Loucy (cell line): ENCODE measurements around the gene CECR2.

Source experiments
- H2AFZ ChIP-seq: fragments of 200-600 bp; sonication (generic); 2 replicates; pipeline ENCODE4 v1.6.0; 2016; ENCODE audit warnings: antibody characterized with exemption, mild to moderate bottlenecking, low read length, moderate library complexity
- H3F3A ChIP-seq: fragments of 200-600 bp; 2 replicates; pipeline ENCODE4 v1.6.0; 2016; ENCODE audit warnings: antibody characterized with exemption, low read depth, mild to moderate bottlenecking
- H3K27me3 ChIP-seq: fragments of 200-600 bp; sonication (generic); 2 replicates; pipeline ENCODE4 v1.6.1; 2014; ENCODE audit warnings: low read length, mild to moderate bottlenecking; ENCODE audit not compliant: insufficient read depth, poor library complexity, severe bottlenecking
- H3K36me3 ChIP-seq: fragments of 200-600 bp; sonication (generic); 2 replicates; pipeline ENCODE4 v1.6.1; 2016; ENCODE audit warnings: low read length; ENCODE audit not compliant: insufficient read depth
- H3K4me1 ChIP-seq: fragments of 200-600 bp; sonication (generic); 2 replicates; pipeline ENCODE4 v1.5.1; 2014; ENCODE audit warnings: low read length, mild to moderate bottlenecking; ENCODE audit not compliant: insufficient read depth, poor library complexity, severe bottlenecking
- H3K4me2 ChIP-seq: fragments of 200-600 bp; sonication (generic); 2 replicates; pipeline ENCODE4 v1.6.0; 2014; ENCODE audit warnings: antibody characterized with exemption, low read length, low read depth, mild to moderate bottlenecking; ENCODE audit not compliant: poor library complexity, severe bottlenecking
- H3K4me3 ChIP-seq: fragments of 200-600 bp; sonication (generic); 2 replicates; pipeline ENCODE4 v1.5.1; 2014; ENCODE audit warnings: low read length, mild to moderate bottlenecking, mixed read lengths; ENCODE audit not compliant: poor library complexity, severe bottlenecking
- H3K79me2 ChIP-seq: fragments of 200-600 bp; sonication (generic); 2 replicates; pipeline ENCODE4 v1.6.1; 2014; ENCODE audit warnings: low read length; ENCODE audit not compliant: insufficient read depth
- H3K9ac ChIP-seq: fragments of 200-600 bp; sonication (generic); 2 replicates; pipeline ENCODE4 v1.6.0; 2014; ENCODE audit warnings: mild to moderate bottlenecking, low read depth, low read length, moderate library complexity; ENCODE audit not compliant: poor library complexity, severe bottlenecking
- H3K9me2 ChIP-seq: fragments of 200-600 bp; sonication (generic); replicated peaks from 2 replicates; pipeline ENCODE4 v1.6.1; 2016; ENCODE audit warnings: low read depth, low read length, mixed read lengths
- H3K9me3 ChIP-seq: fragments of 200-600 bp; sonication (generic); 2 replicates; pipeline ENCODE4 v1.6.1; 2014; ENCODE audit warnings: mild to moderate bottlenecking, antibody characterized with exemption, low read length, low read depth; ENCODE audit not compliant: insufficient read depth
- H4K20me1 ChIP-seq: fragments of 200-600 bp; sonication (generic); 2 replicates; pipeline ENCODE4 v1.6.0; 2014; ENCODE audit warnings: antibody characterized with exemption, low read length, mild to moderate bottlenecking; ENCODE audit not compliant: insufficient read depth, poor library complexity, severe bottlenecking
- EZH2phosphoT487 ChIP-seq: fragments of 200-600 bp; IDR thresholded peaks from 2 replicates; pipeline ENCODE4 v1.6.1; 2018; ENCODE audit warnings: antibody characterized with exemption, mild to moderate bottlenecking, moderate library complexity, borderline replicate concordance
- TF ChIP-seq, protein P1 (sequence below): fragments of 200-600 bp; sonication (generic); conservative IDR thresholded peaks from 2 replicates; pipeline ENCODE4 v1.5.1; 2014; ENCODE audit warnings: mild to moderate bottlenecking, antibody characterized with exemption, low read length

CECR2 gene

DNA sequence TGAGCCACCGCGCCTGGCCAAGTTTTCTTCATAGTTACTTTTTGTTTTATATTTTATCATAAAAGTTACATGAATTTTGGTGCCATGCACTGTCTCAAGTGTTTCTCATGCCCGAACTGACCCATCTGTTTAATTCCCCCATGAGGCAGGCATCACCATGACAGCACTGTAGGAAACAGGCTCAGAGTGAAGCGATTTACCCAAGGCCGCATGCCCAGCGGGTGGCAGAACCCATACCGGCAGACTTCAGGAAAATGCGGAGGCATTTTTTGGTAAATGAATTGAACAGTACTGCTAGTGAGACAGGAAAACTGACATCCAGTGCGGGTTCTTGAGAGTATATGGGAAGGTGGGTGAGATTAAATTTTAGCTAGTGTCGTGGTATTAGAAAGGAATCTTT is 19.0 kb downstream of the CECR2 start:
- Histone ChIP-seq H3K4me3 (no peak overlapping the region), H3F3A (no peaks in the 10 kb centered on the region), H3K9me3 (no peaks in the 10 kb centered on the region; the same call in 1 of the 2 replicates), H3K27me3 (no peaks in the 10 kb centered on the region), H3K4me1 (no peaks in the 10 kb centered on the region), H3K36me3 (no peaks in the 10 kb centered on the region), H2AFZ (no peak overlapping the region), H3K79me2 (no peaks in the 10 kb centered on the region), H3K9me2 (no peaks in the 10 kb centered on the region), H4K20me1 (no peaks in the 10 kb centered on the region), H3K9ac (no peak overlapping the region), H3K4me2 (no peak overlapping the region)
- TF ChIP-seq, protein P1, sequence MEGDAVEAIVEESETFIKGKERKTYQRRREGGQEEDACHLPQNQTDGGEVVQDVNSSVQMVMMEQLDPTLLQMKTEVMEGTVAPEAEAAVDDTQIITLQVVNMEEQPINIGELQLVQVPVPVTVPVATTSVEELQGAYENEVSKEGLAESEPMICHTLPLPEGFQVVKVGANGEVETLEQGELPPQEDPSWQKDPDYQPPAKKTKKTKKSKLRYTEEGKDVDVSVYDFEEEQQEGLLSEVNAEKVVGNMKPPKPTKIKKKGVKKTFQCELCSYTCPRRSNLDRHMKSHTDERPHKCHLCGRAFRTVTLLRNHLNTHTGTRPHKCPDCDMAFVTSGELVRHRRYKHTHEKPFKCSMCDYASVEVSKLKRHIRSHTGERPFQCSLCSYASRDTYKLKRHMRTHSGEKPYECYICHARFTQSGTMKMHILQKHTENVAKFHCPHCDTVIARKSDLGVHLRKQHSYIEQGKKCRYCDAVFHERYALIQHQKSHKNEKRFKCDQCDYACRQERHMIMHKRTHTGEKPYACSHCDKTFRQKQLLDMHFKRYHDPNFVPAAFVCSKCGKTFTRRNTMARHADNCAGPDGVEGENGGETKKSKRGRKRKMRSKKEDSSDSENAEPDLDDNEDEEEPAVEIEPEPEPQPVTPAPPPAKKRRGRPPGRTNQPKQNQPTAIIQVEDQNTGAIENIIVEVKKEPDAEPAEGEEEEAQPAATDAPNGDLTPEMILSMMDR, result no peak
- no peak for TF ChIP-seq EZH2phosphoT487

DNA sequence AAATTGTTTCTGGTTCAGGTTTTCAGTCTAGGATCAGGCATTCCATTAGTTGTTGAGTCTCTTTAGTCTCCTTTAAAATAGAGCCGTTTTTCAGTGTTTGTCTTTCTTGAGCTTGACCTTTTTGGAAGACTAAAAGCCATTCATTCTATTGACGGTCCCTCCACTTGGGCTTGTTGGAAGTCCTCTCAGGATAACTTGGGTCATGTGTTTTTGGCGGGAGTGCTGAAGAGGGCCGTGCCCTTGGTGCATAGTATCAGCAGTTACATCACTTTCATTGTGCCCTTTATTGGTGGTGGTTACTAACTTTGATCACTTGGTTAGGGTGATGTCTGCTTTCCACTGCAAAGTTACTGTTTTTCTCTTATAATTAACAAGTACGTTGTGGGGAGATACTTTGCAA is 20.8 kb downstream of the CECR2 start:
- Histone ChIP-seq H3K27me3 (no peaks in the 10 kb centered on the region), H3F3A (no peaks in the 10 kb centered on the region), H4K20me1 (no peaks in the 10 kb centered on the region), H3K36me3 (no peaks in the 10 kb centered on the region), H3K9me2 (no peaks in the 10 kb centered on the region), H2AFZ (no peak overlapping the region), H3K4me2 (no peak overlapping the region), H3K9ac (no peak overlapping the region), H3K79me2 (no peaks in the 10 kb centered on the region), H3K9me3 (no peaks in the 10 kb centered on the region), H3K4me1 (no peaks in the 10 kb centered on the region), H3K4me3 (no peak overlapping the region)
- TF ChIP-seq, protein P1, result no peak
- TF ChIP-seq EZH2phosphoT487, result no peak

DNA sequence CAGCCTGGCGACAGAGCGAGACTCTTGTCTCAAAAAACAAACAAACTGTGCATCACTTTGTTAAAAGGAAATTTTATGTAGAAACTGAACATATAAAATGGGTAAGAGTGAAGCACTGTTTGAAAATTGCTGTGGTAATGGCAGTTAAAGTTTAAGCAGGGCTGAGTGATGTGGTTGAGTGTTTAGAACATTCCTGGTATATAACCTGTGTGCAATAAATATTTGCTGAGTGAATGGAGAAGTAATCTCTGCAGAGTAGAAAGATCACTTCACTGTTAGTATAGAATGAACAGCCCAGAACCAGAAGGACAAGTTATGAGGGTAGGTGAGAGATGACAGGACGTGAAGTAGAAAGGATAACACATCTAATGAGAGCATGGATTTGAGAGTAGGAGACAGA is 27.3 kb downstream of the CECR2 start:
- Histone ChIP-seq H3K27me3 (no peaks in the 10 kb centered on the region), H3K9ac (no peak overlapping the region), H3K4me1 (no peaks in the 10 kb centered on the region), H2AFZ (no peak overlapping the region), H3K9me3 (no peaks in the 10 kb centered on the region), H3K9me2 (no peaks in the 10 kb centered on the region), H3F3A (no peaks in the 10 kb centered on the region), H3K36me3 (no peaks in the 10 kb centered on the region), H4K20me1 (no peaks in the 10 kb centered on the region), H3K4me2 (no peak overlapping the region), H3K4me3 (no peak overlapping the region), H3K79me2 (no peaks in the 10 kb centered on the region)
- TF ChIP-seq EZH2phosphoT487, result no peak
- TF ChIP-seq, protein P1, result no peak
